Left ventricle myocardium superior (tissue), 1 donor: ENCODE data around the gene KCND2. TPM values are rescaled to one million over a fixed set of nuclear protein-coding genes. Genes with fewer than 3 reads are reported as not detected.
"Not testable (repeated sequence)": the region's sequence is repeated elsewhere in the genome, so short reads cannot be mapped to it uniquely, and the experiment has no call there.

Source experiments
- ATAC-seq: fragments of 200-7000 bp; cut with Tn5 transposase; one replicate; pipeline ENCODE4 v1.9.1; 2020; ENCODE audit warnings: mild to moderate bottlenecking, moderate library complexity
- DNase-seq: peaks from one replicate; pipeline ENCODE4 v3.0.0-alpha.2; 2020
- intact Hi-C: fragments of 100-400 bp; cut with micrococcal nuclease; formaldehyde crosslinking; loops from one replicate; pipeline ENCODE4 v1.11.0; 2022
- total RNA-seq: library from RNA; stranded (reverse); fragmentation: NEBNext Ultra II Directional; extraction: Animal tissue kit (Norgen Biotek cat#: 25700); gene quantifications from one replicate; pipeline ENCODE4 v1.2.1, GENCODE V29; 2021
- donor health status: DM: no; HTN: yes; CAD: no; lungs with severe emphysema.

The KCND2 gene
- total RNA-seq, 1 donor from 2014 or later: 0.07 TPM

GRCh38 chr7:120547605-120548004 lies 274.6 kb downstream of the KCND2 start:
- intact Hi-C loops: no loop called here
- ATAC-seq (no peak), DNase-seq (no peak)

GRCh38 chr7:120550494-120551048 lies 277.6 kb downstream of the KCND2 start:
- ATAC-seq: no peak
- no peak for DNase-seq
- intact Hi-C loops: loop anchor here (10.0 kb wide), 1 partner anchor 616 kb away; no protein-coding TSS in a partner anchor

- intact Hi-C loops: loop anchor here (10.0 kb wide), 1 partner anchor 619 kb away; no protein-coding TSS in a partner anchor
- ATAC-seq: no peak
- DNase-seq: no peak
Measured at GRCh38 chr7:120553491-120553890, 280.5 kb downstream of the KCND2 start.

- intact Hi-C loops: loop anchor here (10.0 kb wide), 1 partner anchor 620 kb away; no protein-coding TSS in a partner anchor
- no peak for ATAC-seq
- DNase-seq: no peak
Measured at GRCh38 chr7:120554960-120555571, 282.1 kb downstream of the KCND2 start.

- intact Hi-C loops: no loop called here
- no peak for DNase-seq
- ATAC-seq: no peak
Measured at GRCh38 chr7:120564145-120564544, 291.2 kb downstream of the KCND2 start.

- DNase-seq: no peak
- no peak for ATAC-seq
- intact Hi-C loops: no loop called here
Measured at GRCh38 chr7:120567204-120567603, 294.2 kb downstream of the KCND2 start.

- intact Hi-C loops, DNase-seq: not testable (repeated sequence)
Measured at GRCh38 chr7:120578657-120579056, 305.7 kb downstream of the KCND2 start.

GRCh38 chr7:120582916-120583315 lies 309.9 kb downstream of the KCND2 start:
- intact Hi-C loops: no loop called here
- no peak for ATAC-seq
- DNase-seq: no peak

More at GRCh38 chr7:120578657-120579056, 305.7 kb downstream of the KCND2 start:
- not testable (repeated sequence) for ATAC-seq

GRCh38 chr7:120583899-120584586 lies 311.1 kb downstream of the KCND2 start:
- intact Hi-C loops: no loop called here
- ATAC-seq (no peak), DNase-seq (no peak)

GRCh38 chr7:120586571-120586970 lies 313.6 kb downstream of the KCND2 start:
- DNase-seq: no peak
- no peak for ATAC-seq
- intact Hi-C loops: no loop called here

- DNase-seq: no peak
- intact Hi-C loops: no loop called here
- ATAC-seq: no peak
Measured at GRCh38 chr7:120587243-120587642, 314.3 kb downstream of the KCND2 start.

GRCh38 chr7:120588416-120588815 lies 315.4 kb downstream of the KCND2 start:
- intact Hi-C loops: no loop called here
- ATAC-seq: no peak
- DNase-seq: no peak

GRCh38 chr7:120588862-120589261 lies 315.9 kb downstream of the KCND2 start:
- intact Hi-C loops: no loop called here
- ATAC-seq (no peak), DNase-seq (no peak)

GRCh38 chr7:120600607-120601006 lies 327.6 kb downstream of the KCND2 start:
- DNase-seq (no peak), ATAC-seq (no peak)
- intact Hi-C loops: no loop called here

- ATAC-seq: no peak
- intact Hi-C loops: no loop called here
- no peak for DNase-seq
Measured at GRCh38 chr7:120603366-120603765, 330.4 kb downstream of the KCND2 start.

GRCh38 chr7:120609136-120609753 lies 336.3 kb downstream of the KCND2 start:
- DNase-seq: no peak
- no peak for ATAC-seq
- intact Hi-C loops: no loop called here

GRCh38 chr7:120611975-120612374 lies 339.0 kb downstream of the KCND2 start:
- intact Hi-C loops: no loop called here
- ATAC-seq (no peak), DNase-seq (no peak)

- ATAC-seq: no peak
- DNase-seq: no peak
- intact Hi-C loops: no loop called here
Measured at GRCh38 chr7:120615703-120616102, 342.7 kb downstream of the KCND2 start.

- no peak for ATAC-seq
Measured at GRCh38 chr7:120617275-120617674, 344.3 kb downstream of the KCND2 start.

GRCh38 chr7:120628251-120628650 lies 355.3 kb downstream of the KCND2 start:
- DNase-seq: no peak
- no peak for ATAC-seq
- intact Hi-C loops: no loop called here

More at GRCh38 chr7:120617275-120617674, 344.3 kb downstream of the KCND2 start:
- no peak for DNase-seq
- intact Hi-C loops: no loop called here
